ENCODE measurements around the gene COL26A1. TPM values are rescaled to one million over a fixed set of nuclear protein-coding genes. Genes with fewer than 3 reads are reported as not detected.
"Not testable (repeated sequence)": the region's sequence is repeated elsewhere in the genome, so short reads cannot be mapped to it uniquely, and the experiment has no call there.

COL26A1 gene
- polyA plus RNA-seq, 1 donor (not counting 4 experiments of a cell fraction or from before 2014, with no cell fraction given), result not detected

DNA sequence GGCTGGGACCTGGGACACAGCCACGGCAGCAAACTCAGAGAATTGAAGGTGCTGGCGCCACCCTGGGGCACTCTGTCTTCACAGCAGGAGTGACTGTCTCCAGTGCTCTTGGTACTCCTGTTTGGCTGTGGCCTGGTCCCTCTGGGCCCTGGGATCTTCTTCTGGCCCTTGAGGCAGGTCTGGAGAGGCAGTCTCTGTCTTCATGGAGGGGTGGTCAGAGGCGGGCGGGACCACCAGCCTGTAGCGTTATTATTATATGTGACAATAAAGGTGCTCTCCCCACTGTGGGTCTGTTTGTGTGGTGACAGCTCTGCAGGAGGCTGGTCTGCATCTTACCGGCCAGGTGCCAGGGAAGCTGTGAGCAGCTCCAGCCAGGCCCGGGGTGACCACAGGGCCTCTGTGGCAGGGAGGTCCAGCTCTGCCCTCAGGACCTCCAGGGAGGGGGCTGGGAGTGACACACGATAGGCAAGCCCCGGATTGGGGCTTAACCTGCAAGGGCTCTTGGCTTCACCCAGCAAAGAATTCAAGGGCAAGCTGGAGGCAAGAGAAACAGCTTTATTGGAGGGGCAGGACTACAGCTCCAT lies 196.2 kb downstream of the COL26A1 start:
- peaks cover 7% of the 10 kb centered on the region for H3K27me3 ChIP-seq (ENCODE audit: control insufficient read depth, extremely low read depth, insufficient read depth, low read length)
- no peaks in the 10 kb centered on the region for H3K9me1 ChIP-seq (ENCODE audit: control insufficient read depth, extremely low read depth, insufficient read depth, low read length)
- H3K4me1 ChIP-seq (ENCODE audit: control insufficient read depth, extremely low read depth, insufficient read depth, low read length), result no peaks in the 10 kb centered on the region
- H3K27ac ChIP-seq (ENCODE audit: control insufficient read depth, insufficient read depth, low read length), result no peak overlapping the region
- no peaks in the 10 kb centered on the region for H3K36me3 ChIP-seq (ENCODE audit: control insufficient read depth in 2 of 2, extremely low read depth in 1 of 2, insufficient read depth in 2 of 2, low read length in 2 of 2)
- no peak overlapping the region for H3K4me3 ChIP-seq (ENCODE audit: control insufficient read depth in 2 of 3, extremely low read depth in 1 of 3, insufficient read depth in 2 of 3, low read depth in 1 of 3, low read length in 3 of 3)
- dilution Hi-C loops (cut with MboI; ENCODE audit: extremely low pct_ligation_motif_present, low sequenced_read_pairs), result no loop called here
- no peak overlapping the region for H3K4me2 ChIP-seq (ENCODE audit: control insufficient read depth, extremely low read depth, insufficient read depth, low read depth, low read length)
- no peak for DNase-seq (ENCODE audit: low read depth, low spot score)
- no peak overlapping the region for H2AFZ ChIP-seq (ENCODE audit: control insufficient read depth, low read length)
- H3K9me3 ChIP-seq (ENCODE audit: control insufficient read depth, low read depth, low read length), result no peaks in the 10 kb centered on the region
- H3K9ac ChIP-seq (ENCODE audit: control insufficient read depth, extremely low read depth, insufficient read depth, low read length), result no peak overlapping the region
- no peaks in the 10 kb centered on the region for H4K20me1 ChIP-seq (ENCODE audit: control insufficient read depth, extremely low read depth, insufficient read depth, low read length)
- no peaks in the 10 kb centered on the region for H3K79me2 ChIP-seq (ENCODE audit: control insufficient read depth, insufficient read depth, low read length)
- TF ChIP-seq EZH2 (IDR thresholded peaks at IDR 0.05; ENCODE audit: low read length), result no peak
- TF ChIP-seq, protein P1, sequence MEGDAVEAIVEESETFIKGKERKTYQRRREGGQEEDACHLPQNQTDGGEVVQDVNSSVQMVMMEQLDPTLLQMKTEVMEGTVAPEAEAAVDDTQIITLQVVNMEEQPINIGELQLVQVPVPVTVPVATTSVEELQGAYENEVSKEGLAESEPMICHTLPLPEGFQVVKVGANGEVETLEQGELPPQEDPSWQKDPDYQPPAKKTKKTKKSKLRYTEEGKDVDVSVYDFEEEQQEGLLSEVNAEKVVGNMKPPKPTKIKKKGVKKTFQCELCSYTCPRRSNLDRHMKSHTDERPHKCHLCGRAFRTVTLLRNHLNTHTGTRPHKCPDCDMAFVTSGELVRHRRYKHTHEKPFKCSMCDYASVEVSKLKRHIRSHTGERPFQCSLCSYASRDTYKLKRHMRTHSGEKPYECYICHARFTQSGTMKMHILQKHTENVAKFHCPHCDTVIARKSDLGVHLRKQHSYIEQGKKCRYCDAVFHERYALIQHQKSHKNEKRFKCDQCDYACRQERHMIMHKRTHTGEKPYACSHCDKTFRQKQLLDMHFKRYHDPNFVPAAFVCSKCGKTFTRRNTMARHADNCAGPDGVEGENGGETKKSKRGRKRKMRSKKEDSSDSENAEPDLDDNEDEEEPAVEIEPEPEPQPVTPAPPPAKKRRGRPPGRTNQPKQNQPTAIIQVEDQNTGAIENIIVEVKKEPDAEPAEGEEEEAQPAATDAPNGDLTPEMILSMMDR (optimal IDR thresholded peaks at IDR 0.05 in 1 of 3, IDR thresholded peaks at IDR 0.05 in 1 of 3, conservative IDR thresholded peaks at IDR 0.05 in 1 of 3; ENCODE audit: extremely low read depth in 1 of 3, insufficient read depth in 2 of 3, low read length in 3 of 3), result peak in 1 of 3 experiments; percentile 40
- no peak for FAIRE-seq

DNA sequence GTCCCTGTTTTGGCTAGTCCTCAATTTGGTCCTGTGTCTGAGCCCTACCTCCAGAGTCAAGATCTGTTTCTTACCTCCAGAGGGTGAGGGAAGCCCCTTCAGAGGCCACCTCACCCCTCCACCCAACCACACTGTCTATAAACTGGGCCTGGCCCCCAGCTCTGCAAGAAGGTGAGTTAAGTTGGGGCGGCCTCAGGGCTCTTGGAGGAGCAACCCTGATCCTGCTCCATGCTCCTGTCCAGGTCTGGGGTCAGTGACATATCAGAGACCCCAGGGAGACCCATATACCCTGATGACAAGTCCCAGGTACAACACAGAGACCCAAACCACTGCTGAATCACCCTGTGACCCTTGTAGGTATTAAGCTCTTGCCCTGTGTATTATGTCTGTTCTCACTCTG lies 196.9 kb downstream of the COL26A1 start:
- Histone ChIP-seq H3K4me2 (ENCODE audit: control insufficient read depth, extremely low read depth, insufficient read depth, low read depth, low read length) (no peak overlapping the region), H3K79me2 (ENCODE audit: control insufficient read depth, insufficient read depth, low read length) (no peaks in the 10 kb centered on the region), H3K36me3 (ENCODE audit: control insufficient read depth in 2 of 2, extremely low read depth in 1 of 2, insufficient read depth in 2 of 2, low read length in 2 of 2) (no peaks in the 10 kb centered on the region), H3K9me3 (ENCODE audit: control insufficient read depth, low read depth, low read length) (no peaks in the 10 kb centered on the region), H3K9me1 (ENCODE audit: control insufficient read depth, extremely low read depth, insufficient read depth, low read length) (no peaks in the 10 kb centered on the region), H3K9ac (ENCODE audit: control insufficient read depth, extremely low read depth, insufficient read depth, low read length) (no peak overlapping the region), H3K4me1 (ENCODE audit: control insufficient read depth, extremely low read depth, insufficient read depth, low read length) (no peaks in the 10 kb centered on the region), H4K20me1 (ENCODE audit: control insufficient read depth, extremely low read depth, insufficient read depth, low read length) (no peaks in the 10 kb centered on the region), H2AFZ (ENCODE audit: control insufficient read depth, low read length) (no peak overlapping the region), H3K27me3 (ENCODE audit: control insufficient read depth, extremely low read depth, insufficient read depth, low read length) (peaks cover 7% of the 10 kb centered on the region), H3K27ac (ENCODE audit: control insufficient read depth, insufficient read depth, low read length) (no peak overlapping the region), H3K4me3 (ENCODE audit: control insufficient read depth in 2 of 3, extremely low read depth in 1 of 3, insufficient read depth in 2 of 3, low read depth in 1 of 3, low read length in 3 of 3) (no peak overlapping the region)
- dilution Hi-C loops (cut with MboI; ENCODE audit: extremely low pct_ligation_motif_present, low sequenced_read_pairs), result no loop called here
- DNase-seq (ENCODE audit: low read depth, low spot score) (no peak), FAIRE-seq (no peak)
- no peak for TF ChIP-seq EZH2 (IDR thresholded peaks at IDR 0.05; ENCODE audit: low read length)
- TF ChIP-seq, protein P1 (optimal IDR thresholded peaks at IDR 0.05 in 1 of 3, IDR thresholded peaks at IDR 0.05 in 1 of 3, conservative IDR thresholded peaks at IDR 0.05 in 1 of 3; ENCODE audit: extremely low read depth in 1 of 3, insufficient read depth in 2 of 3, low read length in 3 of 3), result no peak

DNA sequence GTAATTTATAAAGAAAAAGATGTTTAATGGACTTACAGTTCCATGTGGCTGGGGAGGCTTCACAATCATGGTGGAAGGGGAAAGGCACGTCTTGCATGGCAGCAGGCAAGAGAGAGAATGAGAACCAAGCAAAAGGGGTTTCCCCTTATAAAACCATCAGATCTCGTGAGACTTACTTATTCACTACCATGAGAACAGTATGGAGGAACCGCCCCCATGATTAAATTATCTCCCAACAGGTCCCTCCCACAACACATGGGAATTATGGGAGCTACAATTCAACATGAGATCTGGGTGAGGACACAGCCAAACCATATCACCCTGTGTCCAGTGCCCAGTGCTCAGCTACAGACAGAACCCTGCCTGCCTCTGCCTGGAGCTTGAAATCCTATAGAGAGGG lies 197.3 kb downstream of the COL26A1 start:
- H3K79me2 ChIP-seq (ENCODE audit: control insufficient read depth, insufficient read depth, low read length); H4K20me1 ChIP-seq (ENCODE audit: control insufficient read depth, extremely low read depth, insufficient read depth, low read length); H3K9me3 ChIP-seq (ENCODE audit: control insufficient read depth, low read depth, low read length); H3K27me3 ChIP-seq (ENCODE audit: control insufficient read depth, extremely low read depth, insufficient read depth, low read length); H3K4me3 ChIP-seq (ENCODE audit: control insufficient read depth in 2 of 3, extremely low read depth in 1 of 3, insufficient read depth in 2 of 3, low read depth in 1 of 3, low read length in 3 of 3); dilution Hi-C loops (cut with MboI; ENCODE audit: extremely low pct_ligation_motif_present, low sequenced_read_pairs); H3K4me2 ChIP-seq (ENCODE audit: control insufficient read depth, extremely low read depth, insufficient read depth, low read depth, low read length); DNase-seq (ENCODE audit: low read depth, low spot score); H3K9me1 ChIP-seq (ENCODE audit: control insufficient read depth, extremely low read depth, insufficient read depth, low read length); H3K36me3 ChIP-seq (ENCODE audit: control insufficient read depth in 2 of 2, extremely low read depth in 1 of 2, insufficient read depth in 2 of 2, low read length in 2 of 2); H3K9ac ChIP-seq (ENCODE audit: control insufficient read depth, extremely low read depth, insufficient read depth, low read length); H3K27ac ChIP-seq (ENCODE audit: control insufficient read depth, insufficient read depth, low read length); H2AFZ ChIP-seq (ENCODE audit: control insufficient read depth, low read length); H3K4me1 ChIP-seq (ENCODE audit: control insufficient read depth, extremely low read depth, insufficient read depth, low read length); FAIRE-seq: not testable (repeated sequence)

All from keratinocyte (primary cell).